GM12865 (cell line): ENCODE measurements around the gene KCNH4.
"Not testable (repeated sequence)": the region's sequence is repeated elsewhere in the genome, so short reads cannot be mapped to it uniquely, and the experiment has no call there.

Source experiments
- DNase-seq: peaks from one replicate; pipeline ENCODE4 v3.0.0; 2010; ENCODE audit warnings: low read depth
- H3K4me3 ChIP-seq: 2 replicates; pipeline ENCODE4 v1.5.1; 2011; ENCODE audit warnings: mild to moderate bottlenecking, low read depth, low read length, control low read depth
- CTCF ChIP-seq: IDR thresholded peaks from 2 replicates; pipeline ENCODE4 v1.5.1; 2011; ENCODE audit warnings: low read length, control low read depth, low read depth, inconsistent platforms; ENCODE audit not compliant: insufficient read depth; ENCODE audit errors: missing control alignments

Gene KCNH4

GRCh38 chr17:42190491-42191274 lies 9.7 kb upstream of the KCNH4 start:
- DNase-seq: no peak
- no peak for TF ChIP-seq CTCF
- H3K4me3 ChIP-seq: no peak overlapping the region

- DNase-seq: no peak
- TF ChIP-seq CTCF: no peak
These were observed 8.7 kb upstream of the KCNH4 start for GRCh38 chr17:42189651-42189965.

GRCh38 chr17:42188749-42189650 lies 8.1 kb upstream of the KCNH4 start:
- DNase-seq: no peak
- TF ChIP-seq CTCF: no peak
- no peak overlapping the region for H3K4me3 ChIP-seq

More at GRCh38 chr17:42189651-42189965, 8.7 kb upstream of the KCNH4 start:
- no peak overlapping the region for H3K4me3 ChIP-seq

GRCh38 chr17:42187833-42188232 lies 6.9 kb upstream of the KCNH4 start:
- no peak for DNase-seq
- no peak overlapping the region for H3K4me3 ChIP-seq
- no peak for TF ChIP-seq CTCF

- DNase-seq, H3K4me3 ChIP-seq: not testable (repeated sequence)
These were observed 5.2 kb upstream of the KCNH4 start for GRCh38 chr17:42186191-42186590.

- no peak overlapping the region for H3K4me3 ChIP-seq
- TF ChIP-seq CTCF: no peak
- DNase-seq: no peak
These were observed 4.6 kb upstream of the KCNH4 start for GRCh38 chr17:42185621-42185930.

GRCh38 chr17:42184713-42185620 lies 4.0 kb upstream of the KCNH4 start, which contains the start of gene HCRT:
Gene HCRT, minus strand, starts transcription at chr17:42185452. Its CDS starts 87 bp downstream, at chr17:42185365.
- TF ChIP-seq CTCF: no peak
- DNase-seq: no peak
- peak within 1 kb of the TSS; percentile 45 for H3K4me3 ChIP-seq
